Measurements from ENCODE around the gene FITM1.

The FITM1 gene

DNA sequence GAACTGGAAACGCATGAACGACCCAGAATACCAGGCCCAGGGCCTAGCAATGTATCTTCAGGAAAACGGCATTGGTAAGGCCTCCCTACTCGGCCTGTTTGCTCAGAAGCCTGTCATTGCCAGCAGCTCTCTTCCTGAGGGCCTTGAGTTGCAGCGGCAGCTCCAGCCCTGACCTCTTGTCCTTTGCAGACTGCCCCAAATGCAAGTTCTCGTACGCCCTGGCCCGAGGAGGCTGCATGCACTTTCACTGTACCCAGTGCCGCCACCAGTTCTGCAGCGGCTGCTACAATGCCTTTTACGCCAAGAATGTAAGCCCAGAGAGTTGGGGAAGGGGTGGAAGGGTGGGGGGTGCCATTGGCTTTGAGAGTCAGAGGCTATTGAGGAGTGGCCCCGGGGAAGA lies 26.9 kb downstream of the FITM1 start:
- DNase-seq (ENCODE audit: low read depth in 1 of 2, low spot score in 1 of 2), result no peak
- H3K27me3 ChIP-seq (ENCODE audit: insufficient read depth, poor library complexity, severe bottlenecking), result no peaks in the 10 kb centered on the region
- TF ChIP-seq REST (IDR thresholded peaks at IDR 0.05; ENCODE audit: insufficient replicate concordance, low read depth) (no peak), GABPA (IDR thresholded peaks at IDR 0.05; ENCODE audit: low read depth) (no peak), POLR2AphosphoS5 (IDR thresholded peaks at IDR 0.05; ENCODE audit: low read depth) (no peak)
- no peak overlapping the region for H3K27ac ChIP-seq (replicated peaks)
- H3K4me3 ChIP-seq (replicated peaks; ENCODE audit: insufficient read depth, low read length), result no peak overlapping the region

DNA sequence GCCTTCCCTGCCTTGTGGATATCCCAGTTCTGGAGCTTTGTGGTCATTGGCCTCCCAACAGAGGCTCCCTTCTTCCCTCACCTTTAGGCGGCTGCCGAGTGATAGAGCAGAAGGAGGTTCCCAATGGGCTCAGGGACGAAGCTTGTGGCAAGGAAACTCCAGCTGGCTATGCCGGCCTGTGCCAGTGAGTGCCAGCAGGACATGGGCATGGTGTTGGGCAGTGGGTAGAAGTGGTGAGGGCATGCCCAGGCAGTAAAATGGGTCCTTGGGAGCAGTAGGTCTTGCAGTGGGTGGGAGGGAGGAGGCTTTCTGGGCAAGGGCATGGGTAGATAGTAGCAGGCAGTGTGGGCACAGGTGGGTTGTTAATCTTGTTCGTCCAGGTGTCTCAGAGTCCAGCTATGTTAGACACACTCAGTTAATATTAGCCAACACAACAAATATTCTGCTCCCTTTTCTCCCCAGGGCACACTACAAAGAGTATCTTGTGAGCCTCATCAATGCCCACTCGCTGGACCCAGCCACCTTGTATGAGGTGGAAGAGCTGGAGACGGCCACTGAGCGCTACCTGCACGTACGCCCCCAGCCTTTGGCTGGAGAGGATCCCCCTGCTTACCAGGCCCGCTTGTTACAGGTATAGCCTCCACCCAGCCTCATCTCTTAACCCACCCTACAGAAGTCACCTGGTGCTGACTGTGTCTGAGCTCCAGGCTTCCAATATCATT lies 29.5 kb downstream of the FITM1 start:
- no peak for DNase-seq (ENCODE audit: low read depth in 1 of 2, low spot score in 1 of 2)
- Histone ChIP-seq H3K27me3 (ENCODE audit: insufficient read depth, poor library complexity, severe bottlenecking) (no peaks in the 10 kb centered on the region), H3K4me3 (replicated peaks; ENCODE audit: insufficient read depth, low read length) (no peak overlapping the region), H3K27ac (replicated peaks) (no peak overlapping the region)
- no peak; the same call in 1 of the 2 replicates for TF ChIP-seq POLR2AphosphoS5 (IDR thresholded peaks at IDR 0.05; ENCODE audit: low read depth)
- TF ChIP-seq REST (IDR thresholded peaks at IDR 0.05; ENCODE audit: insufficient replicate concordance, low read depth), result no peak
- TF ChIP-seq, protein P1, sequence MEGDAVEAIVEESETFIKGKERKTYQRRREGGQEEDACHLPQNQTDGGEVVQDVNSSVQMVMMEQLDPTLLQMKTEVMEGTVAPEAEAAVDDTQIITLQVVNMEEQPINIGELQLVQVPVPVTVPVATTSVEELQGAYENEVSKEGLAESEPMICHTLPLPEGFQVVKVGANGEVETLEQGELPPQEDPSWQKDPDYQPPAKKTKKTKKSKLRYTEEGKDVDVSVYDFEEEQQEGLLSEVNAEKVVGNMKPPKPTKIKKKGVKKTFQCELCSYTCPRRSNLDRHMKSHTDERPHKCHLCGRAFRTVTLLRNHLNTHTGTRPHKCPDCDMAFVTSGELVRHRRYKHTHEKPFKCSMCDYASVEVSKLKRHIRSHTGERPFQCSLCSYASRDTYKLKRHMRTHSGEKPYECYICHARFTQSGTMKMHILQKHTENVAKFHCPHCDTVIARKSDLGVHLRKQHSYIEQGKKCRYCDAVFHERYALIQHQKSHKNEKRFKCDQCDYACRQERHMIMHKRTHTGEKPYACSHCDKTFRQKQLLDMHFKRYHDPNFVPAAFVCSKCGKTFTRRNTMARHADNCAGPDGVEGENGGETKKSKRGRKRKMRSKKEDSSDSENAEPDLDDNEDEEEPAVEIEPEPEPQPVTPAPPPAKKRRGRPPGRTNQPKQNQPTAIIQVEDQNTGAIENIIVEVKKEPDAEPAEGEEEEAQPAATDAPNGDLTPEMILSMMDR (IDR thresholded peaks at IDR 0.05; ENCODE audit: insufficient read depth, low read length), result no peak
- no peak for TF ChIP-seq SPI1 (IDR thresholded peaks at IDR 0.05; ENCODE audit: borderline replicate concordance, low read depth)
- no peak for TF ChIP-seq GABPA (IDR thresholded peaks at IDR 0.05; ENCODE audit: low read depth)

DNA sequence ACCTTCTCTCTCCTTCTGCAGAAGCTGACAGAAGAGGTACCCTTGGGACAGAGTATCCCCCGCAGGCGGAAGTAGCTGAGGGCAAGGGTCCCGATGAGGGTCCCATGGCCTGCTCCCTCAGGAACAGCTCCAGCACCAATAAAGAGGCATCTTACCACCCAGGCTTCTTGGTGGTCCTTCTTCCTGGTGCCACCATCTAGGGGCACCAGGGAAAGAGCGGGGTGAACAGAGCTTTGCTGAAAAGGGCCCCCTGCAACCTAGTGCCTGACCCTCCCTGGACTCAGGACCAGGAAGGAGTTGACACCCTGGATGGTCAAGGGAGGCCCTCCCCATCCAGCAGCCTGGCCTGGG lies 30.0 kb downstream of the FITM1 start:
- H3K4me3 ChIP-seq (replicated peaks; ENCODE audit: insufficient read depth, low read length), result no peak overlapping the region
- no peak for DNase-seq (ENCODE audit: low read depth in 1 of 2, low spot score in 1 of 2)
- H3K27ac ChIP-seq (replicated peaks), result no peak overlapping the region
- no peaks in the 10 kb centered on the region for H3K27me3 ChIP-seq (ENCODE audit: insufficient read depth, poor library complexity, severe bottlenecking)
- TF ChIP-seq GABPA (IDR thresholded peaks at IDR 0.05; ENCODE audit: low read depth) (no peak), POLR2AphosphoS5 (IDR thresholded peaks at IDR 0.05; ENCODE audit: low read depth) (no peak), REST (IDR thresholded peaks at IDR 0.05; ENCODE audit: insufficient replicate concordance, low read depth) (no peak), SPI1 (IDR thresholded peaks at IDR 0.05; ENCODE audit: borderline replicate concordance, low read depth) (no peak)
- TF ChIP-seq, protein P1 (IDR thresholded peaks at IDR 0.05; ENCODE audit: insufficient read depth, low read length), result no peak
